ENCODE results near the gene SLC38A1. TPM values are rescaled to one million over a fixed set of nuclear protein-coding genes. Genes with fewer than 3 reads are reported as not detected.
"Not testable (repeated sequence)": the region's sequence is repeated elsewhere in the genome, so short reads cannot be mapped to it uniquely, and the experiment has no call there.

Gene SLC38A1
- total RNA-seq, 1 experiment from 2014 or later, result 155 TPM

GRCh38 chr12:46197883-46198282 lies 71.0 kb downstream of the SLC38A1 start:
- CTCF ChIA-PET, result no interaction called here
- Histone ChIP-seq H3K79me2 (ENCODE audit: insufficient read depth, low read length) (no peaks in the 10 kb centered on the region), H2AFZ (ENCODE audit: low read depth, low read length, poor library complexity, severe bottlenecking) (no peak overlapping the region), H3K36me3 (ENCODE audit: control insufficient read depth in 1 of 2, insufficient read depth in 2 of 2, low read length in 2 of 2) (peaks cover 53 to 61% of the 10 kb centered on the region in 2 experiments), H3K4me3 (replicated peaks in 1 of 2; ENCODE audit: low read depth in 1 of 2, low read length in 2 of 2) (no peak overlapping the region), H3K4me2 (ENCODE audit: low read length) (no peak overlapping the region), H3K9me3 (ENCODE audit: control insufficient read depth in 1 of 2, insufficient read depth in 1 of 2, low read depth in 1 of 2, low read length in 2 of 2) (peaks cover 0 to 4% of the 10 kb centered on the region in 2 experiments; a peak in 1 of 4 replicates), H3K9ac (ENCODE audit: low read length) (no peak overlapping the region), H3K27ac (ENCODE audit: low read depth, low read length) (no peak overlapping the region), H3K9me2 (ENCODE audit: insufficient read depth) (no peaks in the 10 kb centered on the region), H3K27me3 (ENCODE audit: insufficient read depth, low read length) (no peaks in the 10 kb centered on the region), H3K4me1 (ENCODE audit: control insufficient read depth in 1 of 2, insufficient read depth in 2 of 2, low read length in 2 of 2) (no peaks in the 10 kb centered on the region), H4K20me1 (ENCODE audit: insufficient read depth) (no peaks in the 10 kb centered on the region)
- no peak for ATAC-seq
- intact Hi-C loops (cut with micrococcal nuclease), result no loop called here
- DNase-seq (ENCODE audit: low read depth, low spot score), result no peak
- POLR2A ChIA-PET, result no interaction called here
- no TSS peak for BruUV-seq (replicated peaks)
- RAD21 ChIA-PET (ENCODE audit: low non-redundant PET in 1 of 2, low total read pairs in 2 of 2, uncharacterized antibody in 2 of 2, unreplicated experiment in 2 of 2), result no interaction called here
- TF ChIP-seq POLR2A (IDR thresholded peaks at IDR 0.05; ENCODE audit: borderline replicate concordance, extremely low read depth, insufficient read depth, insufficient read length), result no peak
- no peak for TF ChIP-seq RAD21 (IDR thresholded peaks at IDR 0.05; ENCODE audit: low read depth)
- no peak for TF ChIP-seq POLR2AphosphoS5 (IDR thresholded peaks at IDR 0.05; ENCODE audit: low read depth, low read length)
- TF ChIP-seq REST (IDR thresholded peaks at IDR 0.05; ENCODE audit: low read depth), result no peak
- TF ChIP-seq ATF3 (IDR thresholded peaks at IDR 0.05), result no peak
- no peak for TF ChIP-seq CTCF (IDR thresholded peaks at IDR 0.05 in 2 of 3, conservative IDR thresholded peaks at IDR 0.05 in 1 of 3; ENCODE audit: borderline replicate concordance in 1 of 3, insufficient read depth in 1 of 3, low read depth in 2 of 3, low read length in 2 of 3)
- TF ChIP-seq ELF1 (IDR thresholded peaks at IDR 0.05; ENCODE audit: borderline replicate concordance, low read depth), result no peak
- no peak for TF ChIP-seq ZFX (IDR thresholded peaks at IDR 0.05)
- no peak for TF ChIP-seq MAX (IDR thresholded peaks at IDR 0.05)
- TF ChIP-seq FOSL1 (IDR thresholded peaks at IDR 0.05; ENCODE audit: low read depth), result no peak
- TF ChIP-seq TCF7L2 (IDR thresholded peaks at IDR 0.05; ENCODE audit: borderline replicate concordance, extremely low read depth, insufficient read depth, insufficient read length), result no peak
- TF ChIP-seq YY1 (IDR thresholded peaks at IDR 0.05; ENCODE audit: extremely low read depth, insufficient replicate concordance, low read depth, low read length), result no peak
- TF ChIP-seq SIN3A (IDR thresholded peaks at IDR 0.05; ENCODE audit: low read depth), result no peak

- CTCF ChIA-PET; intact Hi-C loops (cut with micrococcal nuclease); H2AFZ ChIP-seq (ENCODE audit: low read depth, low read length, poor library complexity, severe bottlenecking); H3K4me2 ChIP-seq (ENCODE audit: low read length); H3K9ac ChIP-seq (ENCODE audit: low read length); DNase-seq (ENCODE audit: low read depth, low spot score); POLR2A ChIA-PET; ATAC-seq; H3K27me3 ChIP-seq (ENCODE audit: insufficient read depth, low read length); H3K79me2 ChIP-seq (ENCODE audit: insufficient read depth, low read length); H4K20me1 ChIP-seq (ENCODE audit: insufficient read depth); H3K9me3 ChIP-seq (ENCODE audit: control insufficient read depth in 1 of 2, insufficient read depth in 1 of 2, low read depth in 1 of 2, low read length in 2 of 2); H3K4me1 ChIP-seq (ENCODE audit: control insufficient read depth in 1 of 2, insufficient read depth in 2 of 2, low read length in 2 of 2); BruUV-seq (replicated peaks); RAD21 ChIA-PET (ENCODE audit: low non-redundant PET in 1 of 2, low total read pairs in 2 of 2, uncharacterized antibody in 2 of 2, unreplicated experiment in 2 of 2); H3K27ac ChIP-seq (ENCODE audit: low read depth, low read length); H3K4me3 ChIP-seq (replicated peaks in 1 of 2; ENCODE audit: low read depth in 1 of 2, low read length in 2 of 2); H3K9me2 ChIP-seq (ENCODE audit: insufficient read depth): not testable (repeated sequence)
- H3K36me3 ChIP-seq (ENCODE audit: control insufficient read depth in 1 of 2, insufficient read depth in 2 of 2, low read length in 2 of 2), result peaks cover 8 to 20% of the 10 kb centered on the region in 2 experiments
These were observed 78.3 kb downstream of the SLC38A1 start for GRCh38 chr12:46190533-46190932.

All from HCT116 (cell line).